MCF 10A (cell line): ENCODE data around the gene NAIF1. TPM values are rescaled to one million over a fixed set of nuclear protein-coding genes. Genes with fewer than 3 reads are reported as not detected.

ENCODE experiments used
- BruUV-seq: library from RNA; stranded (reverse); fragments of 400-500 nt; replicated peaks from 2 replicates; lab custom pipeline; 2021; lab: Mats Ljungman, UMichigan
- CTCF ChIA-PET: fragments of 300-600 bp; sonication (Branson Sonifier 250); formaldehyde crosslinking; extraction: SDS; loops from one replicate; lab custom pipeline; 2021; ENCODE audit warnings: antibody characterized with exemption, inconsistent platforms; lab: Yijun Ruan, JAX
- POLR2A ChIA-PET: fragments of 300-600, 350-650 bp; sonication (Branson Sonifier 250); formaldehyde crosslinking; extraction: SDS; loops from one replicate; lab custom pipeline; 2020; ENCODE audit warnings: antibody characterized with exemption, inconsistent platforms; lab: Yijun Ruan, JAX
- DNase-seq: peaks from one replicate; pipeline ENCODE4 v3.0.0-alpha.2; 2018; ENCODE audit not compliant: unreplicated experiment
- H3K27ac Mint-ChIP-seq: one replicate; pipeline ENCODE4 v1.8.0; 2022; ENCODE audit warnings: mild to moderate bottlenecking, low read depth, mixed read lengths; ENCODE audit not compliant: unreplicated experiment
- H3K27me3 Mint-ChIP-seq: one replicate; pipeline ENCODE4 v1.8.0; 2022; ENCODE audit warnings: mixed read lengths; ENCODE audit not compliant: insufficient read depth, unreplicated experiment
- H3K36me3 Mint-ChIP-seq: one replicate; pipeline ENCODE4 v1.8.0; 2022; ENCODE audit warnings: mild to moderate bottlenecking, moderate library complexity, mixed read lengths; ENCODE audit not compliant: insufficient read depth, unreplicated experiment
- H3K4me1 Mint-ChIP-seq: one replicate; pipeline ENCODE4 v1.8.0; 2022; ENCODE audit warnings: mixed read lengths; ENCODE audit not compliant: insufficient read depth, unreplicated experiment
- H3K4me3 Mint-ChIP-seq: one replicate; pipeline ENCODE4 v1.8.0; 2022; ENCODE audit warnings: mild to moderate bottlenecking, moderate library complexity, mixed read lengths; ENCODE audit not compliant: unreplicated experiment
- H3K9me3 Mint-ChIP-seq: one replicate; pipeline ENCODE4 v1.8.0; 2022; ENCODE audit warnings: mixed read lengths; ENCODE audit not compliant: unreplicated experiment
- CTCF ChIP-seq: fragments of 200-600 bp; IDR thresholded peaks from one replicate; pipeline ENCODE4 v1.8.0; 2022; ENCODE audit warnings: antibody characterized with exemption, mild to moderate bottlenecking; ENCODE audit not compliant: unreplicated experiment
- intact Hi-C: fragments of 100-400 bp; cut with micrococcal nuclease; formaldehyde crosslinking; loops from 2 replicates; pipeline ENCODE4 v1.14.1; 2022
- total RNA-seq: library from RNA; stranded (reverse); gene quantifications from 2 replicates; pipeline ENCODE4 v1.2.3, GENCODE V29; 2022

Gene NAIF1
- total RNA-seq, 1 experiment from 2014 or later, result 15.8 TPM

GRCh38 chr9:128102861-128103588, 35.9 kb upstream of the NAIF1 start:
- H3K4me3 Mint-ChIP-seq, result no peak overlapping the region
- TF ChIP-seq CTCF, result no peak
- intact Hi-C loops, result no loop called here
- peaks cover 50% of the 10 kb centered on the region for H3K36me3 Mint-ChIP-seq
- POLR2A ChIA-PET, result no interaction called here
- CTCF ChIA-PET, result interaction anchor here (0.6 to 6.6 kb wide), 2 partner anchors 13 to 399 kb away, joined by 3 to 62 read pairs; no protein-coding TSS in a partner anchor
- peak overlapping the region; percentile 61 for H3K27ac Mint-ChIP-seq
- H3K27me3 Mint-ChIP-seq, result no peaks in the 10 kb centered on the region
- no TSS peak for BruUV-seq
- peaks cover 7% of the 10 kb centered on the region for H3K4me1 Mint-ChIP-seq
- no peaks in the 10 kb centered on the region for H3K9me3 Mint-ChIP-seq
- no peak for DNase-seq

GRCh38 chr9:128102196-128102595, 35.1 kb upstream of the NAIF1 start:
- DNase-seq, result no peak
- CTCF ChIA-PET, result interaction anchor here (1.3 to 6.6 kb wide), 2 partner anchors 14 to 18 kb away, joined by 3 to 62 read pairs; no protein-coding TSS in a partner anchor
- POLR2A ChIA-PET, result no interaction called here
- Mint-ChIP-seq H3K27ac (peak overlapping the region; percentile 61), H3K4me3 (no peak overlapping the region), H3K27me3 (no peaks in the 10 kb centered on the region), H3K9me3 (no peaks in the 10 kb centered on the region), H3K36me3 (peaks cover 43% of the 10 kb centered on the region), H3K4me1 (peaks cover 7% of the 10 kb centered on the region)
- intact Hi-C loops, result no loop called here
- no peak for TF ChIP-seq CTCF
- no TSS peak for BruUV-seq

- no peak for TF ChIP-seq CTCF
- Mint-ChIP-seq H3K27ac (no peak overlapping the region), H3K9me3 (no peaks in the 10 kb centered on the region), H3K27me3 (no peaks in the 10 kb centered on the region), H3K4me3 (no peak overlapping the region), H3K36me3 (peaks cover 42% of the 10 kb centered on the region), H3K4me1 (peaks cover 7% of the 10 kb centered on the region)
- DNase-seq, result no peak
- ChIA-PET CTCF (interaction anchor here (1.3 to 6.6 kb wide), 2 partner anchors 15 to 18 kb away, joined by 3 to 62 read pairs; no protein-coding TSS in a partner anchor), POLR2A (no interaction called here)
- intact Hi-C loops, result no loop called here
- no TSS peak for BruUV-seq
Observed at GRCh38 chr9:128101690-128102089, 34.6 kb upstream of the NAIF1 start.

GRCh38 chr9:128101231-128101661, 34.1 kb upstream of the NAIF1 start:
- H3K4me1 Mint-ChIP-seq, result peaks cover 7% of the 10 kb centered on the region
- H3K4me3 Mint-ChIP-seq, result no peak overlapping the region
- no peak for DNase-seq
- no peak overlapping the region for H3K27ac Mint-ChIP-seq
- no peaks in the 10 kb centered on the region for H3K27me3 Mint-ChIP-seq
- CTCF ChIA-PET, result interaction anchor here (1.2 to 2.4 kb wide), 4 partner anchors 9 to 24 kb away, joined by 3 to 16 read pairs (median 4); no protein-coding TSS in a partner anchor
- POLR2A ChIA-PET, result no interaction called here
- peaks cover 38% of the 10 kb centered on the region for H3K36me3 Mint-ChIP-seq
- intact Hi-C loops, result no loop called here
- H3K9me3 Mint-ChIP-seq, result no peaks in the 10 kb centered on the region
- BruUV-seq, result no TSS peak
- TF ChIP-seq CTCF, result no peak
